ENCODE data around the gene MACROD2.

The MACROD2 gene

DNA sequence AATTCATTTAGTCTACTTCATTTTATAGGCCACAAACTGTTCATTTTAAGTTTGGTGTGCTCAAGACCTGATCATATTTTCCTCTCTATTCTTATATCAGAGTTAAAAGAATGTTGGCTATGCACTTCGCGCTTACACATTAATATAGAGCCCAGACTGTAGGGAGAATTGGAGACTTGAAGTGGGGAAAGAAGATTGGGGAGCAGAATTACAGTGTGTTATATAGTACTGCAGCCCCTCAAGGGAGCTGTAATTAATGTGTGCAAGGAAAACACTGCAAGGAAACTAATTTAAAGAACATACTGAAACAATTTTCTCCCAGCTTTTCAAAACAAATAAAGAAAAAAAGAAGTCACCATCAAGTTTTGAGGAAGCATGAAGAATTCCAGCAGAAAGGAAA is 914.8 kb downstream of the MACROD2 start:
- DNase-seq (ENCODE audit: low read depth): no peak
- H3K4me3 ChIP-seq (ENCODE audit: control insufficient read depth, low read depth, low read length): no peak overlapping the region
- TF ChIP-seq, protein P1, sequence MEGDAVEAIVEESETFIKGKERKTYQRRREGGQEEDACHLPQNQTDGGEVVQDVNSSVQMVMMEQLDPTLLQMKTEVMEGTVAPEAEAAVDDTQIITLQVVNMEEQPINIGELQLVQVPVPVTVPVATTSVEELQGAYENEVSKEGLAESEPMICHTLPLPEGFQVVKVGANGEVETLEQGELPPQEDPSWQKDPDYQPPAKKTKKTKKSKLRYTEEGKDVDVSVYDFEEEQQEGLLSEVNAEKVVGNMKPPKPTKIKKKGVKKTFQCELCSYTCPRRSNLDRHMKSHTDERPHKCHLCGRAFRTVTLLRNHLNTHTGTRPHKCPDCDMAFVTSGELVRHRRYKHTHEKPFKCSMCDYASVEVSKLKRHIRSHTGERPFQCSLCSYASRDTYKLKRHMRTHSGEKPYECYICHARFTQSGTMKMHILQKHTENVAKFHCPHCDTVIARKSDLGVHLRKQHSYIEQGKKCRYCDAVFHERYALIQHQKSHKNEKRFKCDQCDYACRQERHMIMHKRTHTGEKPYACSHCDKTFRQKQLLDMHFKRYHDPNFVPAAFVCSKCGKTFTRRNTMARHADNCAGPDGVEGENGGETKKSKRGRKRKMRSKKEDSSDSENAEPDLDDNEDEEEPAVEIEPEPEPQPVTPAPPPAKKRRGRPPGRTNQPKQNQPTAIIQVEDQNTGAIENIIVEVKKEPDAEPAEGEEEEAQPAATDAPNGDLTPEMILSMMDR (IDR thresholded peaks at IDR 0.05; ENCODE audit: control insufficient read depth, insufficient read depth, low read depth, low read length, missing control alignments): no peak

DNA sequence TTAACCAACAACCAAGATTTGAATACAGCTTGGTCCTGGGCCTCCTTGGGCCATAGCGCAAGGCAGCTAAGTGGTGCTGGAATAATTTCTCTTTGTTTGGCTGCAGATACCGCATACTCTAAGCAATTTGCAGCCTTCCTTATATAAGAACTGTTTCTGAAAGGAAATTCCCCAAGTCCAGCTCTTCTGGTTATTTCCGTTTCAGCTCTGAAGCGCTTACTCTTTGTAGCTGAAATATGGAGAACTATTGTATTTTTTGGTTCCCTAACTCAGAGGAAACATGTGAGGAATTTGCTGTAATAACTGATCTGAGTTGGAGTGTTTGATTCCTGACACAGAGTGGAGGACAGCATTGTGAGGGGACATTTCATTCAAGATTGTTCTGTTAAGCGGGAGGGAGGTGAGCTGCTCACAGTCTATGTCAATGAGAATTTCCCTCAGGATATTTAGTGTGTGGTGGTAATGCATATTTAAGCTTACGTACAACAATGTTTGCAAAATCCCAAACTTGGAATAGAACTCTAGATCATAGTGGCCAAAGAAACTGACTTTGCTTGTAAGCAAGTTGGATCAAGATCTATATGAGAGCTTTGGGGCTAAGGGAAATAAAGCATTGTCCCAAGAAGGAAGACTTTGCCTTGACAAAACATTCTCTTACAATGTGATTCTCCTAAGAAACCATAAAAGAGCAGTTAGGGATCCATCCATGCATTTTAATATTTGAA is 918.7 kb downstream of the MACROD2 start:
- TF ChIP-seq, protein P1 (IDR thresholded peaks at IDR 0.05; ENCODE audit: control insufficient read depth, insufficient read depth, low read depth, low read length, missing control alignments): no peak
- no peak for DNase-seq (ENCODE audit: low read depth)
- no peak overlapping the region for H3K4me3 ChIP-seq (ENCODE audit: control insufficient read depth, low read depth, low read length)

DNA sequence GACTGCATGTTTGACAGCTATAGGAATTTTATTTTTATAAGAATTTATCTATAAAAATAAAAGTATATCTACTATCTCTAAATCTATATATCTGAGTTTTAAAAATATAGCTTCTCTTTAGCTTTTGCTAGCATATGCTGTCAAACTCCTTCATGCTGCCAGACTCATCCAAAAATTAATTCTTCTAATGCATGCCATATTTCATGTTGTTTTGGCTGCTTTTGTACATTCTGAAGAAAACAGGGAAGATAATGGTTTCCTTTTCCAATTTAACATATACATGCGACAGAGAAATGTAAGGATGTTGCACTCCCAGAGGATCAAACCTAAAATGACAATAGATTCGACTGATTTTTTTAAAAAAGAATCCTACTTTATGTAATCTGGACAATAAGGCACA is 919.3 kb downstream of the MACROD2 start:
- no peak overlapping the region for H3K4me3 ChIP-seq (ENCODE audit: control insufficient read depth, low read depth, low read length)
- TF ChIP-seq, protein P1 (IDR thresholded peaks at IDR 0.05; ENCODE audit: control insufficient read depth, insufficient read depth, low read depth, low read length, missing control alignments): no peak
- no peak for DNase-seq (ENCODE audit: low read depth)

- no peak overlapping the region for H3K4me3 ChIP-seq (ENCODE audit: control insufficient read depth, low read depth, low read length)
- no peak for DNase-seq (ENCODE audit: low read depth)
- TF ChIP-seq, protein P1 (IDR thresholded peaks at IDR 0.05; ENCODE audit: control insufficient read depth, insufficient read depth, low read depth, low read length, missing control alignments): no peak
These were observed 920.0 kb downstream of the MACROD2 start for GRCh38 chr20:14915356-14915755.

DNA sequence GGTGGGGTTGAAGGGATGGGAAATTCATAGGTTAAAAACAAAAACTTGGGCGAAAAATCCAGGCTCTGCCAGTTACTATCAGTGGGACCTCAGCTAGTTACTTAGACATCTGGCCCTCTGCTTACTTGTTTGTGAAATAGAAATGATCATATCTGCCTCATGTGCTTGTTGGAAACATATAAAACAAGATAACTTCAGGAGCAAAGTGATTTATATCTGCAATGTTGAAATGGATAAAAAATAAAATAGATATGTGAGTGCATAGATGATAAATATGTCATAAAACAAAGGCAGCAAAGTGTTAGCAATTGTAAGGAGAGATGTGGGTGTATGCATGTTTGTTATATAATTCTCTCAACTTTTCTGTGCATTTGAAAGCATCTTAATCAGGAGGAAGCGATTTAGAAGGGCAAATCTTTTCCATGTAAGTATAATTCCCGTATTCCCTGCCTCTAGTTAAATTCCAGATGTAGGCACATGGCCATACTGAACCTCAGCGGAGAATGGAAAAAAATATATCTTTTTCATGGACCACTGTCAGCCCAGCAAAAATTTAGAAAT is 921.1 kb downstream of the MACROD2 start:
- no peak for DNase-seq (ENCODE audit: low read depth)
- no peak overlapping the region for H3K4me3 ChIP-seq (ENCODE audit: control insufficient read depth, low read depth, low read length)
- TF ChIP-seq, protein P1 (IDR thresholded peaks at IDR 0.05; ENCODE audit: control insufficient read depth, insufficient read depth, low read depth, low read length, missing control alignments): no peak

GRCh38 chr20:14918281-14918680 is 923.0 kb downstream of the MACROD2 start:
- no peak overlapping the region for H3K4me3 ChIP-seq (ENCODE audit: control insufficient read depth, low read depth, low read length)
- DNase-seq (ENCODE audit: low read depth): no peak
- TF ChIP-seq, protein P1 (IDR thresholded peaks at IDR 0.05; ENCODE audit: control insufficient read depth, insufficient read depth, low read depth, low read length, missing control alignments): no peak
